ENCODE results near the gene ACSL1. TPM values are rescaled to one million over a fixed set of nuclear protein-coding genes. Genes with fewer than 3 reads are reported as not detected.

Gene ACSL1
- total and polyA plus RNA-seq, 2 of the 8 experiments (the other 6 are each of a cell fraction or from before 2014, with no cell fraction given): 2.3 to 8.7 TPM

GRCh38 chr4:184831153-184831552 lies 5.4 kb upstream of the ACSL1 start:
- 93% methylated on average over 5 of the region's 5 CpGs; no CpG with 5 or more reads in 1 of the 2 experiments for WGBS, 2 experiments (ENCODE audit: extremely low coverage in 1 of 2, insufficient coverage in 1 of 2, insufficient read length in 1 of 2, insufficient replicate concordance in 2 of 2, low coverage in 1 of 2, low lambda C conversion rate in 2 of 2, missing lambda C conversion rate in 1 of 2)
- Histone ChIP-seq H3K9ac (replicated peaks in 1 of 4; ENCODE audit: extremely low read depth in 1 of 4, low read depth in 3 of 4, low read length in 3 of 4) (no peak overlapping the region), H4K91ac (replicated peaks; ENCODE audit: insufficient read length, low read length) (no peak overlapping the region), H3K36me3 (ENCODE audit: control insufficient read depth in 2 of 4, insufficient read depth in 4 of 4, low read length in 3 of 4) (no peaks in the 10 kb centered on the region), H3K14ac (ENCODE audit: insufficient read length) (no peak overlapping the region), H3K56ac (replicated peaks; ENCODE audit: insufficient read length, low read depth, low read length) (no peak overlapping the region), H2BK120ac (replicated peaks; ENCODE audit: low read depth, low read length) (no peak overlapping the region), H2BK12ac (ENCODE audit: low read depth, low read length) (no peak overlapping the region), H3K9me3 (ENCODE audit: insufficient read depth in 2 of 2, low read depth in 1 of 2, low read length in 1 of 2) (no peaks in the 10 kb centered on the region), H3K23me2 (ENCODE audit: low read depth, low read length) (peaks cover 4% of the 10 kb centered on the region; the same call in 1 of the 2 replicates), H3K79me1 (ENCODE audit: low read depth, low read length) (no peaks in the 10 kb centered on the region), H4K20me1 (replicated peaks in 1 of 2; ENCODE audit: control insufficient read depth in 1 of 2, insufficient read depth in 2 of 2, low read length in 2 of 2) (no peaks in the 10 kb centered on the region), H2BK15ac (ENCODE audit: low read length) (no peak overlapping the region), H2AFZ (ENCODE audit: low read length) (no peak overlapping the region), H4K8ac (ENCODE audit: extremely low read depth, insufficient read depth, low read length) (no peak overlapping the region), H3K18ac (ENCODE audit: extremely low read depth, low read length) (no peak overlapping the region), H3K4me3 (ENCODE audit: extremely low read depth in 1 of 4, insufficient read depth in 2 of 4, low read depth in 3 of 4, low read length in 4 of 4) (no peak overlapping the region), H2BK5ac (ENCODE audit: low read depth, low read length) (no peak overlapping the region), H3K27me3 (replicated peaks in 1 of 4; ENCODE audit: control insufficient read depth in 3 of 4, extremely low read depth in 1 of 4, insufficient read depth in 3 of 4, low read length in 3 of 4) (peaks cover 14 to 18% (median 16%) of the 10 kb centered on the region in 4 experiments), H3K4ac (replicated peaks; ENCODE audit: insufficient read length, low read depth, low read length) (no peak overlapping the region), H3K79me2 (ENCODE audit: control insufficient read depth in 1 of 2, insufficient read depth in 2 of 2, low read length in 2 of 2) (no peaks in the 10 kb centered on the region), H4K5ac (ENCODE audit: insufficient read length, low read depth, low read length) (no peak overlapping the region), H3K4me1 (replicated peaks in 1 of 4; ENCODE audit: control insufficient read depth in 3 of 4, insufficient read depth in 4 of 4, low read length in 3 of 4) (peaks cover 0 to 2% (median 0%) of the 10 kb centered on the region in 4 experiments; a peak in 3 of 7 replicates), H3K27ac (ENCODE audit: low read depth, low read length) (no peak overlapping the region), H3K4me2 (ENCODE audit: insufficient read depth in 1 of 2, low read depth in 2 of 2, low read length in 2 of 2) (no peak overlapping the region), H2BK20ac (ENCODE audit: low read length) (no peak overlapping the region), H3K23ac (ENCODE audit: insufficient read length) (no peak overlapping the region), H2AK5ac (ENCODE audit: low read depth, low read length) (no peak overlapping the region)
- ChIA-PET POLR2A (ENCODE audit: partially characterized antibody) (no interaction called here), CTCF (ENCODE audit: partially characterized antibody) (no interaction called here)
- FAIRE-seq (no peak), DNase-seq (ENCODE audit: low read depth in 1 of 2, low spot score in 2 of 2) (no peak)
- TF ChIP-seq ASH2L (IDR thresholded peaks at IDR 0.05; ENCODE audit: low read length) (no peak), EP300 (IDR thresholded peaks at IDR 0.05; ENCODE audit: borderline replicate concordance in 1 of 2, low read depth in 2 of 2, low read length in 2 of 2) (no peak), KDM4A (IDR thresholded peaks at IDR 0.05; ENCODE audit: low read depth, low read length, severe bottlenecking) (no peak), RBBP5 (IDR thresholded peaks at IDR 0.05; ENCODE audit: borderline replicate concordance, low read depth, low read length) (no peak), SRF (IDR thresholded peaks at IDR 0.05; ENCODE audit: low read depth, low read length) (no peak), ATF2 (IDR thresholded peaks at IDR 0.05; ENCODE audit: low read length) (no peak), SIRT6 (IDR thresholded peaks at IDR 0.05; ENCODE audit: low read length) (no peak), MAFK (IDR thresholded peaks at IDR 0.05; ENCODE audit: low read depth, low read length) (no peak), FOSL1 (IDR thresholded peaks at IDR 0.05; ENCODE audit: insufficient read depth, low read depth, low read length) (no peak), SP1 (IDR thresholded peaks at IDR 0.05; ENCODE audit: low read depth, low read length) (no peak), CREB1 (IDR thresholded peaks at IDR 0.05) (no peak), GABPA (IDR thresholded peaks at IDR 0.05; ENCODE audit: borderline replicate concordance, insufficient read depth, low read length) (no peak), TAF1 (IDR thresholded peaks at IDR 0.05; ENCODE audit: low read depth, low read length) (no peak), NRF1 (IDR thresholded peaks at IDR 0.05; ENCODE audit: low read depth, low read length) (no peak)

Measured in H1 (cell line).